HG03439 (cell line): Measurements from ENCODE around the gene ASAP2.

ENCODE experiments used
- ATAC-seq: cut with Tn5 transposase; IDR thresholded peaks from one replicate; pipeline ENCODE4 v1.9.1; 2021; ENCODE audit warnings: mild to moderate bottlenecking, moderate library complexity; ENCODE audit not compliant: unreplicated experiment

Gene ASAP2

GRCh38 chr2:9341337-9341887 lies 134.8 kb downstream of the ASAP2 start:
- ATAC-seq, result no peak

GRCh38 chr2:9342659-9343058 lies 136.0 kb downstream of the ASAP2 start:
- ATAC-seq, result no peak

- ATAC-seq, result no peak
These were observed 136.9 kb downstream of the ASAP2 start for GRCh38 chr2:9343524-9343923.

GRCh38 chr2:9344434-9344833 lies 137.8 kb downstream of the ASAP2 start:
- ATAC-seq, result no peak

- no peak for ATAC-seq
These were observed 138.7 kb downstream of the ASAP2 start for GRCh38 chr2:9345343-9345742.

GRCh38 chr2:9345997-9346396 lies 139.4 kb downstream of the ASAP2 start:
- no peak for ATAC-seq

- no peak for ATAC-seq
These were observed 140.3 kb downstream of the ASAP2 start for GRCh38 chr2:9346885-9347284.

GRCh38 chr2:9347411-9347881 lies 140.8 kb downstream of the ASAP2 start:
- no peak for ATAC-seq

GRCh38 chr2:9354318-9354717 lies 147.7 kb downstream of the ASAP2 start:
- no peak for ATAC-seq

GRCh38 chr2:9355270-9355669 lies 148.7 kb downstream of the ASAP2 start:
- ATAC-seq, result no peak

GRCh38 chr2:9355716-9356115 lies 149.1 kb downstream of the ASAP2 start:
- no peak for ATAC-seq

GRCh38 chr2:9356261-9356660 lies 149.6 kb downstream of the ASAP2 start:
- ATAC-seq, result no peak

- no peak for ATAC-seq
These were observed 152.2 kb downstream of the ASAP2 start for GRCh38 chr2:9358846-9359245.

- ATAC-seq, result no peak
These were observed 152.9 kb downstream of the ASAP2 start for GRCh38 chr2:9359463-9359862.

GRCh38 chr2:9360110-9360509 lies 153.5 kb downstream of the ASAP2 start:
- ATAC-seq, result no peak

- no peak for ATAC-seq
These were observed 154.1 kb downstream of the ASAP2 start for GRCh38 chr2:9360701-9361100.

- ATAC-seq, result no peak
These were observed 157.8 kb downstream of the ASAP2 start for GRCh38 chr2:9364373-9364772.

GRCh38 chr2:9364791-9365497 lies 158.3 kb downstream of the ASAP2 start:
- no peak for ATAC-seq

- ATAC-seq, result no peak
These were observed 158.9 kb downstream of the ASAP2 start for GRCh38 chr2:9365498-9366019.

- no peak for ATAC-seq
These were observed 159.4 kb downstream of the ASAP2 start for GRCh38 chr2:9366026-9366425.

GRCh38 chr2:9370746-9371145 lies 164.1 kb downstream of the ASAP2 start:
- ATAC-seq, result no peak

- no peak for ATAC-seq
These were observed 166.4 kb downstream of the ASAP2 start for GRCh38 chr2:9373047-9373446.

GRCh38 chr2:9373476-9373875 lies 166.9 kb downstream of the ASAP2 start:
- no peak for ATAC-seq
